Measurements from ENCODE around the gene RSPRY1.

- TF ChIP-seq CTCF (conservative IDR thresholded peaks at IDR 0.05; ENCODE audit: low read depth, low read length) = no peak
- TF ChIP-seq RAD21 (IDR thresholded peaks at IDR 0.05; ENCODE audit: low read length) = no peak
- TF ChIP-seq MAFK (IDR thresholded peaks at IDR 0.05; ENCODE audit: low read depth, low read length) = no peak
These were observed 53.0 kb downstream of the RSPRY1 start for GRCh38 chr16:57239107-57239506.
